Lung (tissue), 12 donors: Measurements from ENCODE around the gene ADAMTS17. TPM values are rescaled to one million over a fixed set of nuclear protein-coding genes. Genes with fewer than 3 reads are reported as not detected.

Experiments used
- ATAC-seq: fragments of 200-7000 bp; cut with Tn5 transposase; one replicate; pipeline ENCODE4 v1.9.1; 2020; ENCODE audit warnings: moderate number of reproducible peaks; ENCODE audit not compliant: insufficient read depth, low FRiP score
- DNase-seq, 3 donors: peaks; one replicate each; pipeline ENCODE4 v3.0.0-alpha.2; 2013 to 2017
- H3K27ac ChIP-seq, 2 donors: one replicate each; pipeline ENCODE4 v1.5.1; 2013; ENCODE audit warnings: mild to moderate bottlenecking in 2 of 2, moderate library complexity in 2 of 2, control low read depth in 1 of 2, inconsistent platforms in 1 of 2, low read depth in 1 of 2, low read length in 1 of 2
- H3K27me3 ChIP-seq, 3 donors: one replicate each; pipeline ENCODE4 v1.5.1; 2013; ENCODE audit warnings: low read length in 2 of 3; ENCODE audit not compliant: control insufficient read depth in 3 of 3, insufficient read depth in 3 of 3
- H3K36me3 ChIP-seq, 4 donors: one replicate each; pipeline ENCODE4 v1.5.1; 2013; ENCODE audit warnings: low read length in 4 of 4, mild to moderate bottlenecking in 1 of 4, moderate library complexity in 1 of 4; ENCODE audit not compliant: control insufficient read depth in 4 of 4, insufficient read depth in 4 of 4
- H3K4me1 ChIP-seq, 5 donors: one replicate each; pipeline ENCODE4 v1.5.1; 2013; ENCODE audit warnings: low read length in 5 of 5, mild to moderate bottlenecking in 2 of 5, moderate library complexity in 1 of 5; ENCODE audit not compliant: control insufficient read depth in 5 of 5, insufficient read depth in 5 of 5
- H3K4me3 ChIP-seq: one replicate; pipeline ENCODE4 v1.5.1; 2013; ENCODE audit warnings: mild to moderate bottlenecking, control low read depth, moderate library complexity
- H3K9ac ChIP-seq, 2 donors: one replicate each; pipeline ENCODE4 v1.5.1; 2013; ENCODE audit warnings: low read length in 2 of 2, control low read depth in 1 of 2; ENCODE audit not compliant: insufficient read depth in 1 of 2
- H3K9me3 ChIP-seq, 4 donors: one replicate each; pipeline ENCODE4 v1.5.1; 2013; ENCODE audit warnings: low read length in 3 of 4, mild to moderate bottlenecking in 1 of 4, moderate library complexity in 1 of 4; ENCODE audit not compliant: control insufficient read depth in 4 of 4, insufficient read depth in 3 of 4
- CTCF ChIP-seq: IDR thresholded peaks from 2 replicates; pipeline ENCODE4 v1.5.1; 2012; ENCODE audit warnings: mild to moderate bottlenecking; ENCODE audit errors: control extremely low read depth, extremely low read depth
- WGBS, 2 donors: extraction: QIAGEN DNeasy Blood & Tissue Kit; methylation state at CpG; one replicate each; pipeline ENCODE4 v1.1.7; 2013; 5-methylcytosine and 5-hydroxymethylcytosine counted together
- polyA plus RNA-seq, 2 donors: library from polyadenylated mRNA; stranded (reverse); fragments of 200-250 nt; gene quantifications; one replicate each; pipeline ENCODE4 v1.2.1, GENCODE V29; 2013
- total RNA-seq, 2 donors: library from RNA; depleted of rRNA in 1 of 2; stranded (reverse); fragments of >200 nt in 1 of 2; gene quantifications; one replicate each; pipeline ENCODE4 v1.2.1, GENCODE V29; 2014 to 2021
- donor health status: control.
- donor health status: control.
- donor health status: Bipolar disorder and iron deficiency.
- donor health status: healthy.
- donor health status: DM: yes; HTN: yes; CAD: no.

ADAMTS17 gene
- total and polyA plus RNA-seq, 4 donors, result 0.47 to 6.6 (median 2.2) TPM

GRCh38 chr15:100100926-100101325 is 240.8 kb downstream of the ADAMTS17 start:
- no peaks in the 10 kb centered on the region for H3K27me3 ChIP-seq
- H3K27ac ChIP-seq, result no peak overlapping the region
- ATAC-seq (no peak), DNase-seq (no peak)
- H3K4me3 ChIP-seq, result no peak overlapping the region
- H3K36me3 ChIP-seq, result no peaks in the 10 kb centered on the region
- 84 to 94% methylated on average over 6 of the region's 6 CpGs for WGBS, 2 donors
- no peak for TF ChIP-seq CTCF
- no peaks in the 10 kb centered on the region for H3K4me1 ChIP-seq
- H3K9ac ChIP-seq, result no peak overlapping the region
- peaks cover 0 to 7% (median 0%) of the 10 kb centered on the region in 4 donors for H3K9me3 ChIP-seq

- Histone ChIP-seq H3K27me3 (no peaks in the 10 kb centered on the region), H3K4me1 (no peaks in the 10 kb centered on the region), H3K9ac (no peak overlapping the region), H3K36me3 (no peaks in the 10 kb centered on the region), H3K4me3 (no peak overlapping the region), H3K27ac (no peak overlapping the region), H3K9me3 (peaks cover 0 to 9% (median 0%) of the 10 kb centered on the region in 4 donors)
- DNase-seq (no peak), ATAC-seq (no peak)
- no peak for TF ChIP-seq CTCF
- 86 to 90% methylated on average over 12 of the region's 12 CpGs for WGBS, 2 donors
These were observed 241.8 kb downstream of the ADAMTS17 start for GRCh38 chr15:100099976-100100375.

GRCh38 chr15:100098705-100099104 is 243.1 kb downstream of the ADAMTS17 start:
- no peak for TF ChIP-seq CTCF
- H3K9ac ChIP-seq, result no peak overlapping the region
- WGBS, 2 donors, result 94 to 97% methylated on average over 3 of the region's 3 CpGs
- DNase-seq, result no peak
- no peaks in the 10 kb centered on the region for H3K36me3 ChIP-seq
- H3K27ac ChIP-seq, result no peak overlapping the region
- H3K4me1 ChIP-seq, result no peaks in the 10 kb centered on the region
- H3K27me3 ChIP-seq, result no peaks in the 10 kb centered on the region
- H3K9me3 ChIP-seq, result peaks cover 0 to 9% (median 0%) of the 10 kb centered on the region in 4 donors
- no peak overlapping the region for H3K4me3 ChIP-seq
- ATAC-seq, result no peak
